Fibroblast of pulmonary artery (primary cell): Measurements from ENCODE around the gene RET.

Experiments
- DNase-seq: peaks from one replicate; pipeline ENCODE4 v3.0.0-alpha.2; 2010; ENCODE audit warnings: low read depth
- H3K4me3 ChIP-seq: replicated peaks from 2 replicates; pipeline ENCODE4 v1.5.1; 2011; ENCODE audit warnings: low read depth, mild to moderate bottlenecking, control low read depth, low read length, moderate library complexity
- CTCF ChIP-seq: IDR thresholded peaks from 2 replicates; pipeline ENCODE4 v1.5.1; 2011; ENCODE audit warnings: mild to moderate bottlenecking, control low read depth, low read length, inconsistent platforms; ENCODE audit errors: missing control alignments

Gene RET

DNA sequence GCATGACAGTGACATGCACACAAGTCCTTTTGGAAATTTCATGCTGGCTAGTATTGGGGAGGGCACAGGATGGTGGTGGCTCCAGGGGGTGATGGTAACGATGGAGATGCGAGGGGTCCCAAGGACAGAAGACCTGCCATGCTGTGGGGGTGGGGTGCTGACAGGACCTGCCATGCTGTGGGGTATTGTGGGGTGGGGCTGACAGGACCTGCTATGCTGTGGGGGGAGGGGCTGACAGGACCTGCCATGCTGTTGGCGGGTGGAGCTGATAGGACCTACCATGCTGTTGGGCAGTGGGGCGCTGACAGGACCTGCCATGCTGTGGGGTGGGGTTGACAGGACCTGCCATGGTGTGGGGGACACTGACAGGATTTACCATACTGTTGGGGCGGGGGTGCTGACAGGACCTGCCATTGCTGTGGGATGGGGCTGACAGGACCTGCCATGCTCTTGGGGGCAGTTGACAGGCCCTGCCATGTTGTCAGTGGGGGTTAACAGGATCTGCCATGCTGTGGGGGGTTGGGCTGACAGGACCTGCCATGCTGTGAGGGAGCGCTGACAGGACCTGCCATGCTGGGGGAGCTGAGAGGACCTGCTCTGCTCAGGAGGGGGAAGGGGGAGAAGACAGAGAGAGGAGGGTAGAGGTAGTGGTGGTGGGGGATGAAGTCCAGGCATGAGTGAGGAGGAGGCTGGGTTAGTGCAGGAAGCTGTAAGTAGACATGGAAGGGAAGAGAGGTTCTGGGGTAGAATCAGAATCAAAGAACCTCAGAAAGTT lies 36.2 kb upstream of the RET start:
- no peak for TF ChIP-seq CTCF

DNA sequence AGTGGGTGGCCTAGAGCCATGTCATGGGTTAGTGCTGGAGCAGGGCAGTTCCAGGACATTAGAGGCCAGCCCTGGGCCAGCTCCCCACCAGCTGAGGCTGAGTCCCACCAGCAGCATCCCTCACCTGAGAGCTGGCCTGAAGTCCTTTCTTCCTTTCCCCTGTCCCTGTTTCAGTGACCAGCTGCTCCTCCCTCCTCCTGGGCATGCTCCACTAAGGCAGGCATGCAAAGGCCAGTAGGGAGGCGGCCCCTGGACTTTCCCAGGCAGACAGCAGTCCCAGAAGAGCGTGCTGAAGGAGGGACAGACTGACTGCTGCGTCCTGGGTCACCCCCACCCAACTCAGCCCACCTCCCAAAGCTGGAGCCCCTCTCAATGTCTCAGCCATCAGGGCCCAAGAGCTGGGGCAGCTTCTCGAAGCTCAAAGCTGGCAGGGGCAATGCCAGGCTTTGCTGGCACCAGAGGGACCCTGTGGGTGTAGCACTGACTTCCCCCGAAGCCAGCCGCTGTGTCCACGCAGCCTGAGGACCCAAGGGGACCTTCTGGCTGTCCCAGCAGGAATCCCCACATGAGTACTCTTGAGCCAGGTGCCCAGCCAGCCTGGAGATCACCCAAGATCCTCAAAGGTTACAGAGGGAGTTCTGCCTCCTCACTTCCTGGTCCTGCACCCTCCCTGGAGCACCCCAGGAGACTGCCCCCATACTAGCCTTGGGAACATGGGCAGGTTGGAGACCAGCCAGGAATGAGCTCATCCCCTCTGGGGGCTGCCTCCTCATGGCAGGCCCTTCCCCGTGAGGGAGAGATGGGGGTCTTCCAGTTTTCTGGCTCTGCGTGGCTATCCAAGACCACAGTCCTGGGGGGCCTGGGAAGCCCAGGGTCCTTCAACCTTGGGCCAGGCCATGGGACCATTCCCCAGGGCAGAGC lies 35.2 kb upstream of the RET start:
- H3K4me3 ChIP-seq = no peak overlapping the region
- no peak for TF ChIP-seq CTCF
- no peak for DNase-seq

More for the DNA sequence above, 36.2 kb upstream of the RET start:
- no peak for DNase-seq
- no peak overlapping the region for H3K4me3 ChIP-seq

DNA sequence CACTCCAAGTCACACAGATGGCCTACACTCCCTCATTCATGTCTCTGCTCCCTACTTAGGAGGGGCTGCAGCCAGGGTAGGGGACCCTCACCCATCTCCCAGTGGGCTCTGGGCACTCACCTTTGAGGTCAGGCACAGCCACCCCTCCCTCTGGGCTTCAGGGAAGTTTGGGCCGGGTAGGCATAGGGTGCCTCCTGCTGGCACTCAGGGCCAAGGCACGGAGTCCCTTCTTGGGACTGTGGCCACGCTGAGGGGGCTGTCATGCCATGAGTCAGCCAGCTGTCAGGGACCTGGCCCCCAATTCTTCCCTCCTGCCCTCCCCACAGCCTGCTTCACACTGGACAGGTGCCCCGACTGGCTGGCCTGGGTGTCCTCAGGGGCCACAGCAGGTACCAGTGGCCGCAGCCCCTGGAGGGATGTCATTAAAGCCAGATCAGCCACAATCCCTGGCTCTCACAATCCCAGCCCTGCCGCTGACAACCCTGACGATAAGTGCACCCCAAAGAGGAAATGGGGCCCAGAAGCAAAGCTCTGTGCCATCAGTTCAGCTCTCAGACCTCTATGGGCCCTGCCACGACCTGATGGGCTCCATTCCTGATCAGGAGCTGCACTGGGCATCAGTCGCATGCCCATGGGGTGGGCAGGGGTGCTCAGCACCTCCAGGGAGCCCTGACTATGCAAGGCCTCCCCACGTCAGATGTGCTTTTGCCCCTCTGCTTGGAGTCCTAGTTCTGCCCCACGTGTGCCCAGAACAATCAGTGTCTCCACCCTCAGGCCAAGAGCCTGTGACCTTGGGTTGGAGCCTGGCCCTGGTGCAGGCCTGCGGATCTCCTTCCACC lies 34.1 kb upstream of the RET start:
- H3K4me3 ChIP-seq = no peak overlapping the region
- DNase-seq = no peak
- no peak for TF ChIP-seq CTCF

- no peak for DNase-seq
- H3K4me3 ChIP-seq = no peak overlapping the region
- TF ChIP-seq CTCF = no peak
Measured at GRCh38 chr10:43043342-43043772, 33.5 kb upstream of the RET start.

- H3K4me3 ChIP-seq = no peak overlapping the region
Measured at GRCh38 chr10:43043773-43044447, 33.0 kb upstream of the RET start.

More at GRCh38 chr10:43043773-43044447, 33.0 kb upstream of the RET start:
- no peak for TF ChIP-seq CTCF
- no peak for DNase-seq
